Activated CD4-positive, alpha-beta T cell treated with anti-CD3 and anti-CD28 coated beads, Interleukin-2, Interleukin-4, amounts not matched to agents 100 ng/mL and 50 ng/mL, durations not matched to agents 16 hours and 8 hours (primary cell): Measurements from ENCODE around the gene NEK2.
A peak's percentile ranks its signal among the peaks of the same experiment; 100 is the strongest.
"Not testable (repeated sequence)": the region's sequence is repeated elsewhere in the genome, so short reads cannot be mapped to it uniquely, and the experiment has no call there.

Source experiments
- DNase-seq: peaks from one replicate; pipeline ENCODE4 v3.0.0-alpha.2; 2020; ENCODE audit warnings: low spot score

The NEK2 gene

DNA sequence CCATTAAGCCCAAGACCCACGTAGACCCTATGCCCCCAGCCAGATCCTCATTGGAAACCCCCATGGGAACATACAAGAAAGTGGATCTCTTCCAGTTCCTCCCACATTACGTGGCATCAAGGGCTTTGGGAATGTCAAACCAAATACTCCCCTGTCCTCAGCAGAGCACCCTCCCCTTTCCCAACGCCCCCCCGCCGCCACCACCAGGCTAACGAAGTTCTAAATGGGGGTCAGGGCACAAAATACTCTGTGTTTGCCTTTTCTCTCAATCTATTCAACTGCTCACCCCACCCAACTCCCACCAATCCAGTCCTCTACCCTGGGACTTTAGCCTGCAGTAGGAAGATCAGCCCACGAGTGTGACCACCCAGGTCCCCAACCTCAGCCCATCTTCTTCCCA lies 24.5 kb downstream of the NEK2 start:
- no peak for DNase-seq

DNA sequence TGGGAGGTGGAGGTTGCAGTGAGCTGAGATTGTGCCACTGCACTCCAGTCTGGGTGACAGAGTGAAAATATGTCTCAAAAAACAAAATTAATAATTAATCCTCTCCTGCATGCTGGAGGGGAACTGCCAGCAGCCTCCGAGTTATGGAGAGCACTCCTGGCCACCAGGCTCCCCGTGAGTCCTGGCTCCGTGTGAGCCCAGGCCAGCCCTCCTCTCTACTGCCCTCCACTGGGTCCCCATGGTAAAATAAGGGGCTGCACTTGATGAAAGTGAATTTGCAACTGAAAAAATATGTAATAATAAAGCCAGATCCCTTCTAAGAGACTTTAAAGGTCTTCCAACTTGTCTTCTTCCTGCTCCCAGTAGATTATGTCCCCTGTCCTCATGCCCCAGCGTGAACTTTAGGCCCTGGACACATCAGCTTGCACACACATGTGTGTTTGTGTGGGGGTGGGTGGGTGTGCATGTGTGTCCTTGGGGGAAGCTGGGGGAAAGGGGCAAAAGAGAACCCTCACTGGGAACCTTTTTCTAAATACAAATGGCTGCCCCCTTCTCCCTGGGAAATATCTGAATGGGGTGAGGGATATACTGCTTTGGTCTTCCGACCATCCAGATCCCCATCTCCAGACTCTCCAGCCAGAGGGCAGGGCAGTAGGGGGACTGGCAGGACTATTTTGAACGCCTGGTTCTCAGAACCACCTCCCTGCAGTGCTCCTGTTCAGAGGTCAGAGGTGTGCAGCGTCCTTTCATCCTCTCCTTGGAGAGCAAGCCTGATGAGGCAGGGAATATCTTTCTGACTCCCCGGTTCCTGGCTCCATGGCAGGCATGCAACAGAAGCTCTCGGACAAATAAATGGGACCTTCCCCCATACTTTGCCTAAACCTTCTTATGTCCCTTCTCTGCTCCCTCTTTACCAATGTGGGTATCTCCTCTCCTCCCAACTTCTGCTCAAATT lies 26.2 kb downstream of the NEK2 start:
- peak; percentile 19 for DNase-seq

DNA sequence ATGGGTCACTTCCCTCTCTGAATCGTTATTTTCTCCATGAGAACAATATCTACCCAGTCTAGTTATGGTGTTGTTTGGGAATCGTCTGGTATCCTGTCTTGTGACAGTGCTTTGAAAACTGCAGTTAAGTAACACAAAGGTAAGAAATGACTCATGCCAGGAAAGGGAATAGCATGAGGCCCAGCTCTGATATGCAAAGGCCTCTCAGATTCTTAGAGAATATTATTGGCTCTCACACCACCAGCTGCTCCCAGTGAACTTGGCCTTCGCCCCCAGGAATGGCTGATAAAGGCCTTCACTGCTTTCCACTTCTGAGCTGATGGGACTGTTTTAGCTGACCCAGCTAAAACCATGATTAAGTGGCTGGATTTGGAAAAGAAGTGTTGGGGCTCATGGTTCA lies 27.1 kb downstream of the NEK2 start:
- DNase-seq: no peak

DNA sequence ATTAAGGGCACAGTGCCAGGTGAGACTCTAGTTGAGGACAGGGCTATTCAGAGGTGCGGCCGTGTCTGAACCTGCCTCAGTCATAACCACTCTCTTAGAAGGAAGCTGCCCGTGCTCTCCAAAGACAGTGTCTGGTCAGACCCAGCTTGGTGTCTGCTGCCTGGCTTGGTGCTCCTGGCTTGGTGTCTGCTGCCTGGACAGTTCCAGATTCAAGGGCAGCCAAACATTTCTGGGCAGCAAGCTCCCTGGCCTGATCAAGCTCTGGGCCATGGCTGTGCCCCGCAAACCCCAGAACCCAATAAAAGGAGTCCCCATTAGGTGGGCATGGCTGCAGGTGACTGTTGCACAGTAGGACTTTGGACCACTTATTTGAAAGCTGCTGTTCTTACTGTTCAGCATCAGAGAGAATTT lies 27.7 kb downstream of the NEK2 start:
- DNase-seq: no peak

DNA sequence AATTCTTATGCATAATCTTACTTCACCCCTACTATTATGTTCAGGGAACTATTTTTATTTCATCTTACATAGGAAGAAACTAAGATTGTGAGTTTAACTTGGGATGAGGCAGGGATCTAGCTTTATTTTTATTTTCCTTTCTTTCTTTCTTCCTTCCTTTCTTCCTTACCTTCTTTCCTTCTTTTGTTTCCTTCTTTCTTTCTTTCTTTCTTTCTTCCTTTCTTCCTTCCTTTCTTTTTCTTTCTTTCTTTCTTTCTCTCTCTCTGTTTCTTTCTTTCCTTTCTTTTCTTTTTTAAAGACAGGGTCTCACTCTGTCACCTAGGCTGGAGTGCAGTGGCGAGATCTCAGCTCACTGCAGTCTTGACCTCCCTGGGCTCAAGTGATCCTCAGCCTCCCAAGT lies 28.9 kb downstream of the NEK2 start:
- no peak for DNase-seq

DNA sequence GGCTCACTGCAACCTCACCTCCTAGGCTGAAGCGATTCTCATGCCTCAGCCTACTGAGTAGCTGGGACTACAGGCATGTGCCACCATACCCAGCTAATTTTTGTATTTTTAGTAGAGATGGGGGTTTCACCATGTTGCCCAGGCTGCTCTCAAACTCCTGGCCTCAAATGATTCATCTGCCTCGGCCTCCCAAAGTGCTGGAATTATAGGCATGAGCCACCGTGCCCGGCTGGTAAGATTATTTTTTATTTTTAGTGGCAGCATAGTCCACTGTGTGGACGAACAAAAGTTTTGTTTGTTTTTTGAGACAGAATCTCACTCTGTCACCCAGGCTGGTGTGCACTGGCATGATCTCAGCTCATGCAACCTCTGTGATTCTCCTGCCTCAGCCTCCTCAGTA lies 29.8 kb downstream of the NEK2 start:
- DNase-seq: not testable (repeated sequence)

DNA sequence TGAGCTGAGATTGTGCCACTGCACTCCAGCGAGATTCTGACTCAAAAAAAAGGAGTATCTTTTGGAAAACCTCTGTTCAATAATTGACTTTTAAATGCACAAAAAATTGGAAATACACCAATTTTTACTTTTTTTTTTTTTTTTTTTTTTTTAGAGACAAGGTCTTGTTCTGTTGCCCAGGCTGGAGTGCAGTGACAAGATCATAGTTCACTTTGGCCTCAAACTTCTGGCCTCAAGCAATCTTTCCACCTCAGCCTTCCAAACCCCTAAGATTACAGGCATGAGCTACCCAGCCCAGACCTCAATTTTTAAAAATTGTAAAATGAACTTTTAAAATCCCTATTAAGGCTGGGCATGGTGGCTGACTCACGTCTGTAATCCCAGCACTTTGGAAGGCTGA lies 30.8 kb downstream of the NEK2 start:
- no peak for DNase-seq

DNA sequence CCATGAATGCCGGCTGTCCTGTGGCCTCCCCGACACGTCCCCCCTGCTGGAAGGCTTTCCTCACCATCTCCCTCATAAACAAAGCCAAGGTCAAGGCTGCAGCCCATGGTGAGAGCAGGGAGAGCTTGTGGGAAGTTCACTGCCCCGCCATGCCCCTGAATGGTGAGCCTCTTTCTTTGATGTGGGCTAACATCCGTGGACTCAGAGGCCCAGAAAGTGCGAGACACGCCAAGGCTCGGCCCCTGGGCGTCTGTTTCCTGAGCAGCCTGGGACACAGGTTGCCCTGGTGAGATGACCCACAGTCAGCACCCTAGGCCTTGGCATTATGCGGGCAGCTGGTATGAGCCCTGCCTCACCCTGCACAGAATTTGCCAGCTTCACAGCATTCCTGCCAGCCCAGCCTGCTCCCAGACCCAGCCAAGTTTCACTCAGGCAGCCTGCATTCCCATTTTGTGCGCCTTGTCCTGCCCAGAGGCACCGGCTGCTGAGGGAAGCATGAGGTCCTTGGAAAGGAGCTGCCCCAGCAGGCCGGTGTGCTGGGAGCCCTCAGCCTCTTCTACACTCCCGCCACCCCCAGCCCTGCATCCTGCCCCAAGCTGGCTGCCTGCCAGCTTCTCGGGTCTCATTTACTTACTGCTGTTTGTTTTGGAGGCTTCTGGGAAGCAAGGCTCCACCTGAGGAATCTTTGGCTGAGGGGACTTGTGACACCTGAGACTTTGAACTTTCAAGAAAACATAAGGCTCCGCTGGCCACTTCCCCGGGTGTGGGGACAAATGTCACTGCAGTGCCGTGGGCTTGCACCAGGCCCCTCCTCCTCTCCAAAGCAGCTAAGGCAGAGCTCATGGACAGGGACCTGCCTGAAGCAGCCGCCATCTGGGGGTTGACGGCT lies 31.9 kb downstream of the NEK2 start:
- no peak for DNase-seq

DNA sequence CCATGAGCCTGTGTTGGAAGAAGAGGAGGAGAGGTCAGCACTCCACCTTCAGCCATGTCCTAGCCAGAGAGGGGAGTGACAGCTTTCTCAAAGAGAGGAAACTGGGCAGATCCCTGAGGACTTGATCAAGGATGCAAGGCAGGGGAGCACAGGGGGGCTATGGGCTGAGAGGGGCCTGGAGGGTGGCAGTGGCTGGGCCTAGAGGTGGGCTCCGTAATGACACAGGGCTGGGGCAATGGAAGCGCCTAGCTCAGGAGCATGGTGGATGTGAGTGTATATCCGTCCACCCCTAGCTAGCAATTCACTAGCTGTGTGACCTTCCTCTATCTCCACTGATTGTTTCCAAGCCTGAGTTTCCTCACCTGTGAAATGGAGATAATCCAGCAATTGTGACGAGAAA lies 32.6 kb downstream of the NEK2 start:
- DNase-seq: no peak

DNA sequence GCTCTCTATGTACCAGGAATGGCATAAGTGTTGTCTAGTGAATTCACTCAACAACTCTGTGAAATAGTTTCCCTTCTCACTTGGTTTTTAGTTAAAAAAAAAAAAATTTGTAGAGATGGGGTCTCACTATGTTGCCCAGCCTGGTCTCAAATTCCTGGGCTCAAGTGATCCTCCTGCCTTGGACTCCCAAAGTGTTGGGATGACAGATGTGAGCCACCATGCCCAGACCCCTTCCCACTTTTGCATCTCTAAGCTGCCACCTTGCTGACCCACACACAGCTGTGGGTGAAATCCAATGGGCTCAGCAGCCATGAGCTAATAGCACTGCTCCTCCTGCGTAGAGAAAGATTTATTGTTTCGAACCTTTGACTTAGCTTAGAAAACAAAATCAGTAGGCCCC lies 33.5 kb downstream of the NEK2 start:
- DNase-seq: no peak

DNA sequence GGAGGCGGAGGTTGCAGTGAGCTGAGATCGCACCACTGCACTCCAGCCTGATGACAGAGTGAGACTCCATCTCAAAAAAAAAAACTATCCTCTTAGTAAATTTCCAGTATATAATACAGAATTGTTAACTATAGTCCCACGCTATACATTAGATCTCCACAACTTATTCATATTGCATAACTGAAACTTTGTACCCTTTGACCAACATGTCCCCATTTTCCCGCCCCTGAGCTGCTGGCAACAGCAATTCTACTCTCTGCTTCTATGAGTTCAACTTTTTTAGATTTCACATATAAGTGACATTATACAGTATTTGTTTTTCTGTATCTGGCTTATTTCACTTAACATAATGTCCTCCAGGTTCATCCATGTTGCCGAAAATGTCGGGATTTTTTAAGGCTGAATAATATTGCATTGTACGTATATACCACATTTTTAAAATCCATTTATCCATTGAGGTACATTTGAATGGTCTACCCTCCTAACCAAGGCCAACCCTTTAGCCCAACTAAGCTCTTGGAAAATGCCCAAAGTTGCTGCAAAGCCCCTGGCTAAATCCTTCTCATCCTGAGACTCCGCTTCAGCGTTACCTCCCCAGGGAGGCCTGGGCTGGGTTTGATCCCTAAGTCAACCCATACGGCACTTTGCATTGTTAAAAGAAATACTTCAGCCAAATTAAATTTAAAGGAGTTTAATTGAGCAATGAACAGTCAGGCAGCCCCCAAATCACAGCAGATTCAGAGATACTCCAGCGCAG lies 34.2 kb downstream of the NEK2 start:
- DNase-seq: no peak

DNA sequence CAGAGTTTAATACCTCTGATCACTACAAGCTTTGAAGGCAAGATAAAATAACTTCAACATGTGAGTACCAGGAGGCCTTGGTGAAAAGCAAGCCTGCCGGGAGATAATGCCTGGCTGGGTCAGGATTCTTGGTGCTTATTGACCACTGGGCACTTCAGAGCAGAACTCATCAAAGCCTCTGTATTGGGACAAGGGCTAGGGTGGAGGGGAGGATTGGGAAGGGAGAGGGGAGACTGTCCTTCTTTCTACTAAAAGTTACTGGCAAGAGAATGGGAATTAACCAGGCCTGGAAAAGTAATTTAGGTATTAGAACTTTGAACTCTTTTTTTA lies 35.2 kb downstream of the NEK2 start:
- no peak for DNase-seq

DNA sequence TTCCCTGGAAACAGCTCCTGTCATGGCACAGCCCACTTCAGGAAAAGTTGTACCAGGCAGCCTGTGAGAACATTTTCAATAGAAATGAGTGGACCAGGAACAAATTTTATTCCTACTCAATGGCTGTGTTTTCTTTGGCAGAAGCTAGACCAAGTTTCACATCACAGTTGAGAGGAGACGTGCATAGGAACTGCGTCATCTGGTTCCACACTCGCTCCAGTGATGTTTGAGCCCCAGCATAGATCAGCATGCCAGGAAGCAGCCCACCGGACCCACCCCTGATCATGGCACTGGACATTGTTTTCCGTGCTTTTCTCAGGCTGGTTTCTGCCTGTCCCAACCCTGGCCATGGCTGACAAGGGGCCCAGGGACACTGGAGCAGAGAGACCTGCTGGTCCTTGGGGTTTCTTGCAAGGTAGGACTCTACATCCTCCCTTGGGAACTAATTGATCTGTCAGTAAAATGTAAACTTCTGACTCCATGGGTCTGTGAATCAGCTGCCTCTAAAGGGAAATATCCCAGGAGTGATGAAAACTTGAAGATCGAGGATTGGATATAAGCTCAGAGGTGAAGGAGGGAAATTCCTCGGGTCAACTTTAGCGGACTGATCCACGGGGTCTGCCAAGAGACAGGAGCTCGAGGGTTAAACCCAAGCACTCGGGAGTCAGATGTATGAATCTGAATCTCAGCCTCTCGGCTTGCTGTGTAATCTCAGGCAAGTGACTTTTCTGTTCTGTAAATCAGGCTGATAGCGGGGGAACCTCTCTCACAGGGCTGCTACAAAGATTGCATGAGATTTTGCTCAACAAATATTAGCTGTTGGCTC lies 35.7 kb downstream of the NEK2 start:
- DNase-seq: no peak

DNA sequence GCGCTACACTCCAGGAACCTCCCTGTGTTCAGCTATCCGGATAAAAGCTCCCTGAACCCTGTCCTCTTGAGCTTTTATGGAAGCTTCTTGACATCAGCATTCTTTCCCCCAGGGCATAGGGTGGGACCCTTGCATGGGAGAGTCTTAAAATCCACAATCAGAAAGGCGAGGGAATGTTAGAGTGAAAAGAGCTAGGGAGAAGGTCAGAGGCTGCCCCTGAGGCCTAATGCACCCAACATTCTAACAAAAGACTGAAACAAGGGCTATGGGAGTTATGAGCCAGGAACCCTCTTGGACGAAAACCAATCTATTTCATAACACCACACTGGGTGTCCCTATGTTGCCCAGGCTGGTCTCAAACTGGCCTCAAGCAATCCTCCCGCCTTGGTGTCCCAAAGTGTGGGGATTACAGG lies 36.7 kb downstream of the NEK2 start:
- DNase-seq: no peak

DNA sequence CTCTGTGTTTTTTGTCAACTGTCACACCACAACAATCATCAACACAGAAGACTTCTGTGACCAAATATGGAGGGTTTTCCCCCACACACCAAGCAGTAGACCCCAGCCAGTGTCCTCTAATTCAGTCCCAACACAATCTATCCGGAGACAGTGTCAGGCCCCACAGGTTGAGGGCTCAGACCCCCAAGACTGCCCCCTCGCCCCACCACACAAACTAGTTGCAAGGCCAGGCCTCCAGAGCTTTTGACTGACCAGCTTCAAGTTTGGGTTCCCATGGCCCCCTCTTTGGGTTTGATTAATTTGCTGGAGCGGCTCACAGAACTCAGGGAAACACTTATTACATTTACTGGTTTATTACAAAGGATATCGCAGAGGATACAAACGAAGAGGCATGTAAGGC lies 37.2 kb downstream of the NEK2 start:
- no peak for DNase-seq

DNA sequence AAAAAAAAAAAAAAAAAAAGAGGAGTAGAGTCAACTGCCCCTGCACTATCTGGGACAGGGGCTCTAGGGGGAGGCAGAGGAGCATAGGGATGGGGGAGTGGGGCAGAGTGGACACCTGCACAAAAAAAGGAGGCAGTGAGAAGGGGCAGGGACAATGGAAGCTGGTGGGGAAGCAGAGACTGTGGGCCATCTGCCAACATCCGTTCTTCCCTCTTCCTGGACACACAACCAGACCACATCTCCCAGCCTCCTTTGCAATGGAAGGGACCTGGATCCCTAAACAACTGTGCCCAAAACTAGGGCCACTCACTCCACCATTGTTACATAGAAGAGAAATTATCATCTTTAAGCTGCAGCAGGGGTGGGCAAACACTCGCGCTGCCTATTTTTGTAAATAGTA lies 38.4 kb downstream of the NEK2 start:
- no peak for DNase-seq

DNA sequence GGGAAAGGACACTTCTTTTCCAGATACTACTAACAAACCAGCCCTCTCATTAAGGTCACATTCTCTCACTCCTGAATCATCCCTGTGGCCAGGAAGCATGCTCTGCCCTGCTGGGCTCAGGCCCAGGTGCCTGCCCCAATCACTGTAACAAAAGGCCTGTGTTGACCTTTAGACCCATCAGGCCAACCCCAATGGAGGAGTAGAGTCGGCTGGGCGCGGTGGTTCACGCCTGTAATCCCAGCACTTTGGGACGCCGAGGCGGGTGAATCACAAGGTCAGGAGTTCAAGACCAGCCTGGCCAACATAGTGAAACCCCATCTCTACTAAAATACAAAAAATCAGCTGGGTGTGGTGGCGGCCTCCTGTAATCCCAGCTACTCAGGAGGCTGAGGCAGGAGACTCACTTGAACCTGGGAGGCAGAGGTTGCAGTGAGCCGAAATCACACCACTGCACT lies 38.8 kb downstream of the NEK2 start:
- not testable (repeated sequence) for DNase-seq

DNA sequence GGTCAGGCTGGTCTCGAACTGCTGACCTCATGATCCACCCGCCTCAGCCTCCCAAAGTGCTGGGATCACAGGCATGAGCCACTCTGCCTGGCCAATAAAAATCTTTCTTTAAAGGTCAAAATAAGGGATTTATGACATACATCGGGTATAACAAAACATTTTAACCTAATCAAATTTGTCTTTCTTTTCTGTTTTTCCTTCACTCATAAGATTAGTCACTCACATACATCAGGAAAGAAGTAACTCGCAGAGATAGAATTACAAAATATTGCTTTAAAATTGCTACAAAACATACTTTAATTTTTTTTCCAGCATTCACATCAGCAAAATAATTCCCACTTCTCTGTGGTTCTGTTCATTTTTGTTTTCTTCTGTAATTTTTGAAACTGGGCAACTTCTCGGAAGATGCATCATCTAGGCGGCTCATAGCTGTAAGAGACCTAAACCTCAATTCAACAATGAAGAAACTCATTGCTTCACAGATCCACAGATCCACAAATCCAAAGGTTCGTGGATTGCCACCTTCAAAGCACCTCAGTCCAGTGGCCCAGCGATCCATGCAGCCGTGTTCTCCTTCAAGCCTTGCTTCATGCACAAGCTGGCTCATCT lies 39.7 kb downstream of the NEK2 start:
- DNase-seq: no peak

DNA sequence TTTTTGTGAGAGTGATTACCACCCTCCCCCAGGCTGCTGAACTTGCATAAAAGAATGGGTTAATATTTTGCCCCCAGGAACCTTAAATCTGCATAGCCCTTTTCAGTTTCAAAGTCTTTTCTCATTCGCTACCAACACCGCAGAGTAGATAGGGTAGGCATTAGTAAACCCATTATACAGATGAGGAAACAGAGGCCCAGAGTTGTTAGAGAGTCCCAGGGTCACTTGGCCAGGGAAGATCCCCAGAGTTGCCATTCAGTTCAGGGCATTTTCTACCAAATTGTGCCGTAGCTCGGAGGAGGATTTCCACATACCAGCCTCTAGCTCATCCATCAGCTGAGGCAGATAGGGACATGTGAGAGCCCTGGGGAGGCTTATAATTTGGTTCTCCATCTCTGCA lies 40.5 kb downstream of the NEK2 start:
- no peak for DNase-seq

DNA sequence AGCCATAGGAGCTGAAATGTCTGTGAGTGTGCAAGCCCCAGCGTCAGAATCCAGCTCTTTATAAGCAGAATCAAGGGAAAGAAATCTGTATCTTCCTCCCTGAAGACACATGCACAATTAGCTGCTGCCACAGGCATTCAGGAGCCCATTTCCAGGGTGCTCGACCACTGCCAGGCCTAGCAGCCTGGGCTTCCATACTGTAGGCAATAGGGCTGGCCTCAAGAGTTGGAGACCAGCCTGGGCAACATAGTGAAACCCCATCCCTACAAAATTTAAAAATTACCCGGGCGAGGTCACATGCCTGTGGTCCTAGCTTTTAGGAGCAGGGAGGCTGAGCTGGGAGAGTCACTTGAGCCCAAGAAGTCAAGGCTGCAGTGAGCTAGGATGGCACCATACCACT lies 41.0 kb downstream of the NEK2 start:
- no peak for DNase-seq

DNA sequence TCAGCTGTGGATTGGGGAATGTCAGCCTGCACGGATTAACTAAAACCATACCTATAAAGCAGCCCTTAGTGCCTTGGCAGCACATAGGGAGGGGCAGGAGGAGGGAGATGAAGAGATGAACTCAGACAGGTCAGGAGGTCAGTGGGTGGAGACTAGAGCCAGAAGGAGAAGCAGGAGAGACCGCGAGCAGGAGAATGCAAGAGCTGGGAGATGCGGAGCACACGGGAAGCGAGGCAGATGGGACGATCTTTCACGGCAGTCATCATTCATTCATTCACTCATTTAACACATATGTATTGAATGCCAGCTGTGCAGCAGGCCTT lies 41.9 kb downstream of the NEK2 start:
- no peak for DNase-seq
